ENCODE results near the gene ZFP30. TPM values are rescaled to one million over a fixed set of nuclear protein-coding genes. Genes with fewer than 3 reads are reported as not detected.

Gene ZFP30
- total RNA-seq, 2 donors from 2014 or later = 5.1 to 11.2 TPM

GRCh38 chr19:37635076-37636056, 19.9 kb downstream of the ZFP30 start:
- no peaks in the 10 kb centered on the region for H3K4me1 Mint-ChIP-seq
- H3K36me3 Mint-ChIP-seq (ENCODE audit: low read depth) = peaks cover 4% of the 10 kb centered on the region
- no peak for ATAC-seq
- DNase-seq = no peak
- no peaks in the 10 kb centered on the region for H3K27me3 Mint-ChIP-seq
- H3K4me3 Mint-ChIP-seq = no peak overlapping the region
- H3K9me3 ChIP-seq (ENCODE audit: control insufficient read depth, low read length, poor library complexity, severe bottlenecking) = peaks cover 29% of the 10 kb centered on the region
- H3K27ac Mint-ChIP-seq = no peak overlapping the region

DNA sequence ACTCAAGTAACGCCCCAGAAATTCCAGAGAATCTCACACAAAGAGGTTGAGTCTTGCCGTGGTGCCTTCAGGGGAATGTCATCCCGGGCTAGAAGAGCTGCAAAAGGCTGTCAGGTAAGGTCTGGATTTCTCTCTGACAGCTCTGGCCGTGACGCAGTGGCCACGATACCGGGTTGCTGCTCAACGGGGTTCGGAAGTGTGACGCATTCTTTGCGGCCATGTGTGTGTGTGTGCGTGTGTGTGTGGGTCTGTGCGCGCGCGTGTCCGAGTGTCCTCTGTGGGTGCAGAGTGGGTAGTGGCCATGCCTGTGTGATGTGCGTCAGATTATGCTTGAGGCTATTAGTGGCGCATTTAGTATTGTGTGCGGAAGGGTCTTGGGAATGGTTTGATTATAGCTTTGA, 60.3 kb downstream of the ZFP30 start:
- H3K27me3 Mint-ChIP-seq = no peaks in the 10 kb centered on the region
- peaks cover 27% of the 10 kb centered on the region for H3K4me1 Mint-ChIP-seq
- H3K4me3 Mint-ChIP-seq = peak overlapping the region; percentile 98
- DNase-seq = peak; percentile 24 to 44 (median 38)
- peak overlapping the region; percentile 98 for H3K27ac Mint-ChIP-seq
- ATAC-seq = peak; percentile 50
- no peaks in the 10 kb centered on the region for H3K9me3 ChIP-seq (ENCODE audit: control insufficient read depth, low read length, poor library complexity, severe bottlenecking)
- peaks cover 3% of the 10 kb centered on the region for H3K36me3 Mint-ChIP-seq (ENCODE audit: low read depth)

GRCh38 chr19:37594304-37594981, 60.8 kb downstream of the ZFP30 start, which contains the start of the genes ZNF540 and ZNF571:
TSS of gene ZNF540 (plus strand) at chr19:37594876. CDS start at chr19:37598448, 3,572 bp downstream.
TSS of gene ZNF571 (minus strand) at chr19:37594792. CDS start at chr19:37586676, 8,116 bp downstream.
- DNase-seq (peak; percentile 76 to 83 (median 79)), ATAC-seq (peak; percentile 97)
- H3K4me1 Mint-ChIP-seq = peaks cover 27% of the 10 kb centered on the region
- H3K27me3 Mint-ChIP-seq = no peaks in the 10 kb centered on the region
- H3K27ac Mint-ChIP-seq = peak within 1 kb of the TSS; percentile 98
- no peaks in the 10 kb centered on the region for H3K9me3 ChIP-seq (ENCODE audit: control insufficient read depth, low read length, poor library complexity, severe bottlenecking)
- H3K36me3 Mint-ChIP-seq (ENCODE audit: low read depth) = peaks cover 3% of the 10 kb centered on the region
- peak within 1 kb of the TSS; percentile 98 for H3K4me3 Mint-ChIP-seq

GRCh38 chr19:37593996-37594303, 61.3 kb downstream of the ZFP30 start:
- Mint-ChIP-seq H3K4me1 (peaks cover 27% of the 10 kb centered on the region), H3K27ac (peak overlapping the region; percentile 98), H3K4me3 (peak overlapping the region; percentile 98), H3K36me3 (ENCODE audit: low read depth) (peaks cover 3% of the 10 kb centered on the region), H3K27me3 (no peaks in the 10 kb centered on the region)
- H3K9me3 ChIP-seq (ENCODE audit: control insufficient read depth, low read length, poor library complexity, severe bottlenecking) = no peaks in the 10 kb centered on the region
- ATAC-seq (peak; percentile 56), DNase-seq (no peak)

DNA sequence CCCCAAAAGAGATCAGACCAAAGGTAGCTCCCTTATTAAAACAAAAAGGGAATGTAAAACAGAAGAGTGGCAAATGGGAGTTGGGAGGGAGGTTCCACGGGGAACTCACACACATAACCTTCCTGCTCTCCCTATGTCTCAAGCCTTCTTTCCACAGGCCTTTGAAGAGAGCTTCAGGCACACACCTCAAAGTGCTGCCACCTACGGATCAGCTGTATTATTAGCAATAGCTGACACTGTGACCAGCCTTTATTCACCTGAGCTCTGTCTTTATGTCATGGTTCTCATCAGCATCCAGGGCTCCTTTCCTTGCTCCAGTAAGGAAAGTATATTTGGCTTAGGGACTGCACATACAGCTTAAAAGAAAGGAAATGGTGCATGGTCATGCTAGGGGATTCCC, 71.9 kb downstream of the ZFP30 start:
- no peak overlapping the region for H3K27ac Mint-ChIP-seq
- no peak overlapping the region for H3K4me3 Mint-ChIP-seq
- ATAC-seq = no peak
- DNase-seq = no peak
- peaks cover 39% of the 10 kb centered on the region for H3K9me3 ChIP-seq (ENCODE audit: control insufficient read depth, low read length, poor library complexity, severe bottlenecking)
- no peaks in the 10 kb centered on the region for H3K27me3 Mint-ChIP-seq
- H3K4me1 Mint-ChIP-seq = no peaks in the 10 kb centered on the region
- peaks cover 9% of the 10 kb centered on the region for H3K36me3 Mint-ChIP-seq (ENCODE audit: low read depth)

DNA sequence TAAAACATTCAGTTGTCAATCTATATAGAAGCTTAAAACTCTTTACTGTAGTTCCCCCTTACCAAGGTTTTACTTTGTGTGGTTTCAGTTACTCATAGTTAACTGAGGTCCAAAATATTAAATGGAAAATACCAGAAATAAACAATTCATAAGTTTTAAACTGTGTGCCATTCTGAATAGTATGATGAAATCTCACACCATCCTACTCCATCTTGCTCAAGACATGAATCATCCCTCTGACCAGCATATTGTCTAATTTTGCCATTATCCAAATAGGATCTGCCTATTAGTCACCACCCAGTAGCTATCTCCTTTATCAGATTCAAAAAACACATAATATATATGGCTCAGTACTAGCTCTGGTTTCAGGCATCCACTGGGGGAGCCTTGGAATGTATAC, 83.1 kb downstream of the ZFP30 start:
- H3K4me1 Mint-ChIP-seq = no peaks in the 10 kb centered on the region
- H3K9me3 ChIP-seq (ENCODE audit: control insufficient read depth, low read length, poor library complexity, severe bottlenecking) = peaks cover 55% of the 10 kb centered on the region
- ATAC-seq (no peak), DNase-seq (no peak)
- peaks cover 10% of the 10 kb centered on the region for H3K36me3 Mint-ChIP-seq (ENCODE audit: low read depth)
- no peak overlapping the region for H3K4me3 Mint-ChIP-seq
- no peak overlapping the region for H3K27ac Mint-ChIP-seq
- no peaks in the 10 kb centered on the region for H3K27me3 Mint-ChIP-seq

GRCh38 chr19:37565370-37565669, 89.9 kb downstream of the ZFP30 start:
- no peak for DNase-seq

DNA sequence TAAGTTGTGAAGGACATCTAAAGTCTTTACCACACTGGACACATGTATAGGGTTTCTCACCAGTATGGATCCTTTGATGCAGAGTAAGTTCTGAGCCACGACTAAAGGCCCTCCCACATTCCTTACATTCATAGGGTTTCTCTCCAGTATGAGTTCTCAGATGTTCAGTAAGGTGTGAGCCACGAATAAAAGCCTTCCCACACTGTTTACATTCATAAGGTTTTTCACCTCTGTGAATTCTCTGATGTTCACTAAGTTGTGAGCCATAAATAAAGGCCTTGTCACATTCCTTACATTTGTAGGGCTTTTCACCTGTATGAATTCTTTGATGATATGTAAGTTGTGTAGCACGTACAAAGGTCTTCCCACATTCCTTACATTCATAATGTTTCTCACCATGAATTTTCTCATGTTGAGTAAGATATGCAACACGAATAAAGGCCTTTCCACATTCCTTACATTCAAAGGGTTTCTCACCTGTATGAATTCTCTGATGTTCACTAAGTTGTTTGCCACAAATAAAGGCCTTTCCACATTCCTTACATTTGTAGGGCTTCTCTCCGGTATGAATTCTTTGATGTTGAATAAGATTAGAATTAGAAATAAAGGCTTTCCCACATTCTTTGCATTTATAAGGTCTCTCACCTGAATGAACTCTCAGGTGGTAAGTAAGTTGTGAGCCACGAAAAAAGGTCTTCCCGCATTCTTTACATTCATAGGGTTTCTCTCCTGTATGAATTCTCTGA, 90.5 kb downstream of the ZFP30 start:
- DNase-seq = no peak

More at GRCh38 chr19:37565370-37565669, 89.9 kb downstream of the ZFP30 start:
- H3K36me3 Mint-ChIP-seq (ENCODE audit: low read depth) = peaks cover 3% of the 10 kb centered on the region
- H3K27me3 Mint-ChIP-seq = no peaks in the 10 kb centered on the region
- no peak overlapping the region for H3K27ac Mint-ChIP-seq
- no peak for ATAC-seq
- H3K4me1 Mint-ChIP-seq = no peaks in the 10 kb centered on the region
- H3K9me3 ChIP-seq (ENCODE audit: control insufficient read depth, low read length, poor library complexity, severe bottlenecking) = peaks cover 67% of the 10 kb centered on the region
- no peak overlapping the region for H3K4me3 Mint-ChIP-seq

More for the DNA sequence above, 90.5 kb downstream of the ZFP30 start:
- Mint-ChIP-seq H3K36me3 (ENCODE audit: low read depth) (peaks cover 2% of the 10 kb centered on the region), H3K27me3 (no peaks in the 10 kb centered on the region), H3K27ac (no peak overlapping the region), H3K4me3 (no peak overlapping the region), H3K4me1 (no peaks in the 10 kb centered on the region)
- ATAC-seq = no peak
- peaks cover 66% of the 10 kb centered on the region for H3K9me3 ChIP-seq (ENCODE audit: control insufficient read depth, low read length, poor library complexity, severe bottlenecking)

Other genes starting within 250 kb of the ZFP30 start
- 1 to 10 TPM; 7.2 to 8.6 TPM for gene ZNF569, start 188.0 kb downstream of the ZFP30 start, total RNA-seq
- gene ZNF570, start 186.1 kb downstream of the ZFP30 start, total RNA-seq = 10 to 100 TPM; 10.5 to 11.8 TPM
- gene ZNF793, start 148.5 kb downstream of the ZFP30 start, total RNA-seq = 1 to 10 TPM; 4.2 to 5.4 TPM
- gene ZNF571, start 60.7 kb downstream of the ZFP30 start, total RNA-seq = 10 to 100 TPM; 11.0 to 11.4 TPM
- 1 to 10 TPM; 7.5 to 9.8 TPM for gene ZNF540, start 60.6 kb downstream of the ZFP30 start, total RNA-seq
- 1 to 10 TPM; 3.6 to 5.2 TPM for gene ZNF607, start 64.3 kb upstream of the ZFP30 start, total RNA-seq
- 1 to 10 TPM; 8.0 to 9.9 TPM for gene ZNF573, start 124.1 kb upstream of the ZFP30 start, total RNA-seq

All from T-helper 17 cell (primary cell).